Lung (tissue), 12 donors: ENCODE data around the gene DCAF17. TPM values are rescaled to one million over a fixed set of nuclear protein-coding genes. Genes with fewer than 3 reads are reported as not detected.
A peak's percentile ranks its signal among the peaks of the same experiment; 100 is the strongest.

Experiments
- ATAC-seq: fragments of 200-7000 bp; cut with Tn5 transposase; one replicate; pipeline ENCODE4 v1.9.1; 2020; ENCODE audit warnings: moderate number of reproducible peaks; ENCODE audit not compliant: insufficient read depth, low FRiP score
- DNase-seq, 3 donors: peaks; one replicate each; pipeline ENCODE4 v3.0.0-alpha.2; 2013 to 2017
- H3K27ac ChIP-seq, 2 donors: one replicate each; pipeline ENCODE4 v1.5.1; 2013; ENCODE audit warnings: mild to moderate bottlenecking in 2 of 2, moderate library complexity in 2 of 2, control low read depth in 1 of 2, inconsistent platforms in 1 of 2, low read depth in 1 of 2, low read length in 1 of 2
- H3K27me3 ChIP-seq, 3 donors: one replicate each; pipeline ENCODE4 v1.5.1; 2013; ENCODE audit warnings: low read length in 2 of 3; ENCODE audit not compliant: control insufficient read depth in 3 of 3, insufficient read depth in 3 of 3
- H3K36me3 ChIP-seq, 4 donors: one replicate each; pipeline ENCODE4 v1.5.1; 2013; ENCODE audit warnings: low read length in 4 of 4, mild to moderate bottlenecking in 1 of 4, moderate library complexity in 1 of 4; ENCODE audit not compliant: control insufficient read depth in 4 of 4, insufficient read depth in 4 of 4
- H3K4me1 ChIP-seq, 5 donors: one replicate each; pipeline ENCODE4 v1.5.1; 2013; ENCODE audit warnings: low read length in 5 of 5, mild to moderate bottlenecking in 2 of 5, moderate library complexity in 1 of 5; ENCODE audit not compliant: control insufficient read depth in 5 of 5, insufficient read depth in 5 of 5
- H3K4me3 ChIP-seq: one replicate; pipeline ENCODE4 v1.5.1; 2013; ENCODE audit warnings: mild to moderate bottlenecking, control low read depth, moderate library complexity
- H3K9ac ChIP-seq, 2 donors: one replicate each; pipeline ENCODE4 v1.5.1; 2013; ENCODE audit warnings: low read length in 2 of 2, control low read depth in 1 of 2; ENCODE audit not compliant: insufficient read depth in 1 of 2
- H3K9me3 ChIP-seq, 4 donors: one replicate each; pipeline ENCODE4 v1.5.1; 2013; ENCODE audit warnings: low read length in 3 of 4, mild to moderate bottlenecking in 1 of 4, moderate library complexity in 1 of 4; ENCODE audit not compliant: control insufficient read depth in 4 of 4, insufficient read depth in 3 of 4
- CTCF ChIP-seq: IDR thresholded peaks from 2 replicates; pipeline ENCODE4 v1.5.1; 2012; ENCODE audit warnings: mild to moderate bottlenecking; ENCODE audit errors: control extremely low read depth, extremely low read depth
- WGBS, 2 donors: extraction: QIAGEN DNeasy Blood & Tissue Kit; methylation state at CpG; one replicate each; pipeline ENCODE4 v1.1.7; 2013; 5-methylcytosine and 5-hydroxymethylcytosine counted together
- polyA plus RNA-seq, 2 donors: library from polyadenylated mRNA; stranded (reverse); fragments of 200-250 nt; gene quantifications; one replicate each; pipeline ENCODE4 v1.2.1, GENCODE V29; 2013
- total RNA-seq, 2 donors: library from RNA; depleted of rRNA in 1 of 2; stranded (reverse); fragments of >200 nt in 1 of 2; gene quantifications; one replicate each; pipeline ENCODE4 v1.2.1, GENCODE V29; 2014 to 2021
- donor health status: control.
- donor health status: control.
- donor health status: Bipolar disorder and iron deficiency.
- donor health status: healthy.
- donor health status: DM: yes; HTN: yes; CAD: no.

Gene DCAF17
- total and polyA plus RNA-seq, 4 donors: 3.1 to 34.4 (median 8.0) TPM

- no peak overlapping the region for H3K27ac ChIP-seq
- no peaks in the 10 kb centered on the region for H3K36me3 ChIP-seq
- no peak for ATAC-seq
- no peak for TF ChIP-seq CTCF
- H3K9ac ChIP-seq: no peak overlapping the region
- no peaks in the 10 kb centered on the region for H3K9me3 ChIP-seq
- DNase-seq: peak in 2 of 3 donors; percentile 18 to 26
- no peaks in the 10 kb centered on the region for H3K27me3 ChIP-seq
- no peak overlapping the region for H3K4me3 ChIP-seq
- H3K4me1 ChIP-seq: peaks cover 0 to 6% (median 0%) of the 10 kb centered on the region in 5 donors
- 79 to 85% methylated on average over 4 of the region's 4 CpGs for WGBS, 2 donors
Measured at GRCh38 chr2:171410101-171410500, 23.9 kb upstream of the DCAF17 start.

GRCh38 chr2:171410624-171411023 lies 23.4 kb upstream of the DCAF17 start:
- no peak for TF ChIP-seq CTCF
- H3K27ac ChIP-seq: no peak overlapping the region
- H3K4me1 ChIP-seq: peaks cover 0 to 6% (median 0%) of the 10 kb centered on the region in 5 donors
- H3K27me3 ChIP-seq: no peaks in the 10 kb centered on the region
- ATAC-seq: no peak
- no peak overlapping the region for H3K4me3 ChIP-seq
- no peak for DNase-seq
- H3K9me3 ChIP-seq: no peaks in the 10 kb centered on the region
- H3K36me3 ChIP-seq: no peaks in the 10 kb centered on the region
- no peak overlapping the region for H3K9ac ChIP-seq

- WGBS, 2 donors: 75 to 81% methylated on average over 1 of the region's 1 CpG
- no peaks in the 10 kb centered on the region for H3K9me3 ChIP-seq
- no peak for TF ChIP-seq CTCF
Measured at GRCh38 chr2:171411214-171411613, 22.8 kb upstream of the DCAF17 start.

GRCh38 chr2:171411791-171412483 lies 22.1 kb upstream of the DCAF17 start:
- TF ChIP-seq CTCF: no peak
- no peak for DNase-seq
- H3K9me3 ChIP-seq: no peaks in the 10 kb centered on the region

More at GRCh38 chr2:171411214-171411613, 22.8 kb upstream of the DCAF17 start:
- H3K9ac ChIP-seq: no peak overlapping the region
- peaks cover 0 to 6% (median 0%) of the 10 kb centered on the region in 5 donors for H3K4me1 ChIP-seq
- no peaks in the 10 kb centered on the region for H3K36me3 ChIP-seq
- no peak for ATAC-seq
- no peak for DNase-seq
- no peak overlapping the region for H3K4me3 ChIP-seq
- no peaks in the 10 kb centered on the region for H3K27me3 ChIP-seq
- H3K27ac ChIP-seq: no peak overlapping the region

More at GRCh38 chr2:171411791-171412483, 22.1 kb upstream of the DCAF17 start:
- Histone ChIP-seq H3K36me3 (no peaks in the 10 kb centered on the region), H3K27ac (no peak overlapping the region), H3K27me3 (no peaks in the 10 kb centered on the region), H3K4me3 (no peak overlapping the region), H3K4me1 (peaks cover 0 to 6% (median 0%) of the 10 kb centered on the region in 5 donors), H3K9ac (no peak overlapping the region)
- 66 to 88% methylated on average over 2 of the region's 2 CpGs for WGBS, 2 donors
- ATAC-seq: no peak
